HG03039 (cell line): ENCODE data around the gene C11orf97.
"Not testable (repeated sequence)": the region's sequence is repeated elsewhere in the genome, so short reads cannot be mapped to it uniquely, and the experiment has no call there.

Experiments
- ATAC-seq: cut with Tn5 transposase; IDR thresholded peaks from one replicate; pipeline ENCODE4 v1.9.1; 2021; ENCODE audit warnings: mild to moderate bottlenecking, moderate library complexity; ENCODE audit not compliant: unreplicated experiment

The C11orf97 gene

GRCh38 chr11:94555752-94556329 is 43.6 kb downstream of the C11orf97 start:
- ATAC-seq = not testable (repeated sequence)

GRCh38 chr11:94557421-94557820 is 45.2 kb downstream of the C11orf97 start:
- ATAC-seq = no peak

DNA sequence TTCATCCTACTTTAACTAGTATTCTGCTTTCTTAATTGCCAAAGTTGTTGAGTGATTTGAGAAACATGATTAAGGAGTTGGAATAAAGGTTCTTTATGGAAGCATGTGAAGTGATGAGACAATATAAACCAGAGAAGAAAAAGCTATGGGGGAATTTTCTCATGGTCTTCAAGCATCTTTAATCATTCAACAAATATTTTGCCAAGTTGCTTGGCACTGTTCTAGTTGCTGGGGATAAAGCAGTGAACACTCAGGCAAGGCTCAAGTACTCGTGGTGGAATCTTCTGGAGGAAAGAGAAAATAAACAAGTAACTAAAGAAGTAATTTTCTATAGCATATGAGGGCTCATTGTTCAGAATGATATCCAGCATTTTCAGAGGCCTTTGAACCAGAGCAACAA is 45.7 kb downstream of the C11orf97 start:
- ATAC-seq = no peak

GRCh38 chr11:94558468-94558867 is 46.2 kb downstream of the C11orf97 start:
- no peak for ATAC-seq

DNA sequence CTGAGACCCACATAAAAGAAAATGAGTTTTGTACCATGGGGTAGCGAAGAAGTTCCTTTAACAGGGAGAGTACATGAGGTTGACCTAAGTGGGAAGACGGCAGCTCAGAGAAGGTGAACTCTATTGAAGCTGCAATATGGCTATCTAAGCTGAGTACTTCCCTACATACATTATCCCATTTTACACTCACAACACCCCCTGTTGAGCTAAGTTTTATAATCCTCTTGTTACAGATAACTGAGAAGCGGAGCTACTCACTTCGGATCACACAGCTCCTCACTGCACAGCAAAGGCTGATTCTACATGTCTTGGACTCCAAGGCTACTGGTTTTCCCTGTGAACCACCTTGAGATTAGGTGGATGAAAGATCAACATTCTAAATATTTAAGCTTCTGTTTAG is 46.7 kb downstream of the C11orf97 start:
- no peak for ATAC-seq

GRCh38 chr11:94559361-94559760 is 47.1 kb downstream of the C11orf97 start:
- no peak for ATAC-seq

DNA sequence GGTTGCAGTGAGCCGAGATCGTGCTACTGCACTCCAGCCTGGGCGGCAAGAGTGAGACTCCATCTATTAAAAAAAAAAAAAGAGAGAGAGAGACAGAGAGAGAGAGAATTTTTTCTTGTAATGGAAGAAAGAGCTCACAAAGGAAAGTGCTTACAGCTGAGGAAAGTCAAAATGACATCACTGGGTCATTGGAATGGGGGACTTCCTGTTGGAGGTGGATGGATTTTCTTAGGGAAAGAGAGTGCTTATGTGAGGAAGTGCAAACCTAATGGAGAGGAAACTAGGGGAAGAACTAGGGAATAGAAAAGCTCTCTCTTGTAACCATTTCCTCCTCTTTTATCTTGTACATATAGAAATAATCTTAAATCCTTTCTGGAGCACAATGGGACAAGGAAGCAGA is 48.6 kb downstream of the C11orf97 start:
- no peak for ATAC-seq

GRCh38 chr11:94563176-94563847 is 51.1 kb downstream of the C11orf97 start:
- ATAC-seq = no peak

DNA sequence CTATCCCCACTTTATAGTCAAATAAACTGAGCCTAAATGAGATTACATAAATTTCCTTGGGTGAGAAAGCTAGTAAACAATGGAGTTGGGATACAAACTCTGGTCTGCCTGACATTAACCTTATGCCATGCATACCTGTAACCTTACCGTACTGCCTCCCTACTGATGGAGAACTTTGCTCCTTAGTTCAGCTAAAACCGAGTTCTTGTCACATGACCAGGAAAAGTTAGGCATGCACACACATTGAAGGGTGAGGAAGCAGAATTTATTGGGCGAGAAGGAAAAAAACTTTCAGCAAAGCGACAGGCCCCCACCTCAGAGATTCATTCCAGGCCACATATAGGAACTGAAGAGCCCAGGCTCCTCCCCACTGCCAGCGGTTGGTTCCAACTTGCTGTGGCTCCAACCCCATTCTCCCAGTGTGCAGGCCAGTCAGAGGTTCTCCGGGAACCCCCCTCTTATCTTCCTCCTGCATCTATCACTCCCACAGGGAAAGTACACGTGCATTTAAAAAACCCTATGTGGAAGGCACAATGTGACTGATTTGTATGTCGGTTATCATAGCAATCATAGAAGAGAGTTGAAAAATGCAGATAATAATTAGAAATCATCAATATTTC is 51.7 kb downstream of the C11orf97 start:
- ATAC-seq = no peak

- ATAC-seq = no peak
Measured at GRCh38 chr11:94567181-94567670, 55.0 kb downstream of the C11orf97 start, which contains the start of gene PIWIL4. Gene PIWIL4, plus strand, starts transcription at chr11:94567368. Its CDS starts 151 bp downstream, at chr11:94567519.

DNA sequence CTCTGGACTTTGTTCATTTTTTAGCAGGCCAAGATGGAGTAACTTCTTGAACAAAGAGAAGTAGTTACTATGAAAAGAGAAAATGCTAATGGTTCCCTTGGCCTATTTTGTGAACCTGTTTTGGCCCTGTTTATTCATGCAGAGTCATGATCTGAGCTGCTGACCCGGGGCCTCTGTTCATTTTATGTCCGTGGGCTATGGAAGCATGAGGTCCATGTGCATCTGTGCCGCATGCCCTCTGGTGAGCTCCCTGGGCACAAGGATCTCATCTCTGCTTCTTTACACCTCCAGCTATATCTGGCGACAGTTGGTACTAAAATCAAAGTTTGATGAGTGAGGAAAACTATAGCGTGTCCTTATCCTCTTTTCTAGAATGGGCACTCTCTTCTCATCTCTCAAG is 55.9 kb downstream of the C11orf97 start:
- ATAC-seq = no peak

GRCh38 chr11:94568717-94569116 is 56.5 kb downstream of the C11orf97 start:
- ATAC-seq = no peak

GRCh38 chr11:94572975-94573374 is 60.7 kb downstream of the C11orf97 start:
- ATAC-seq = not testable (repeated sequence)

DNA sequence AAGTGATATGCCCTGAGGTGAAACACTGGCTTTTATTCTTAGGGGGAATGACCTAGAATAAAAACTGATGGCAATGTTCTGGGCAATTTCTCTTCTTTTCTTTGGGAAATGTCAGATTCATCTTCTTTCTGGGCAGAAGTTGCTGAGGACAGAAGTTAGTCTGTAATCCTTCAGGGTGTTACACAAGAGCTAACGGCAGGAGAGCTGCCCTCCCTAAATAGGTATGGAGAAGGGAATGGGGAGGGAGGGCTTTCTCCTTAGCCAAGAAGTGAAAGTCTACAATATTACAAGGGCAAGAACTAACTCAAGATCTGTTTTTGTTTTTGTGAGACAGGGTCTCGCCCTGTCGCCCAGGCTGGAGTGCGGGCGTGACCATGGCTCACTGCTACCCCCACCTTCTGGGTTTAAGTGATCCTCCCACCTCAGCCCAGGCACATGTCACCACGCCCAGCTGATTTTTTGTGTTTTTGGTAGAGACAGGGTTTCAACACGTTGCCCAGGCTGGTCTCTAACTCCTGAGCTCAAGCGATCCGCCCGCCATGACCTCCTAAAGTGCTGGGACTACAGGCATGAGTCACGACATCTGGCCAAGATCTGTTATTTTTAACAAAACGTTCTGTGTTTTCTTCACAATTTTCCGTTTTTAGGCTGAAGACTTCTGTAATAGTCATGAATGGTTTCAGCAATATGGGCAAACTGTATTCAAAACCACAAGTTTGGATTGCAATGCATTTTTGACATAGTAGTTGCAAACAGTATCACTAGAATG is 62.1 kb downstream of the C11orf97 start:
- no peak for ATAC-seq

DNA sequence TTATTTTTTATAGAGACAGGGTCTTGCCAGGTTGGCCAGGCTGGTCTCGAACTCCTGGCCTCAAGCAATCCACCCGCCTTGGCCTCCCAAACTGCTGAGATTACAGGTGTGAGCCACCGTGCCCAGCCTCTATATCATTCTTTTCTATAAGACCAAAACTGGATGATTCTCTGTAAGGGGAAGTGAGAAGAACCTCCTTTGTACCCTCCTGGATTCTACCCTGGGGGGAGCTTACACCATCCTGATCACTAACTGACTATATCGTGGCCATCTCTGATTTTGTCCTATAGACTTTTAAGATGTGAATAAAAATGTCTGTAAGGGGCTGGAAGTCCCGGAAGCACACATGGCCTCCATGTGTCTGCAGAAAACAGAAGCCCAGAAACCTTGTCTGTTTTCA is 64.0 kb downstream of the C11orf97 start:
- no peak for ATAC-seq

DNA sequence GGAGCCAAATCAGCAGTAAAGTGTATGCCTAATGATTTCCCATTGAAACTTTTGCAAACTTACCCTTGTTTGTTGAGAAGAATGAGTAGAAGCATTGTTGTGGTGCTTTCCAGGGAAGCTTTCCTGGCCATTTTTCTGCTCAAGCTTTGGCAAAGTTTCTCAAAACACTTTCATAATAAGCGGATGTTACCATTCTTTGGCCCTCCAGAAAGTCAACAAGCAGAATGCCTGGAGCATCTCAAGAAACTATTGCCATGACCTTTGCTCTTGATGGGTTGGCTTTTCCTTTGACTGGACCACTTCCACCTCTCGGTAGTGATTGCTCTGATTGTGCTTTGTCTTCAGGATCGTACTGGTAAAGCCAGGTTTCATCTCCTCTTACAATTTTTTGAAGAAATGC is 65.6 kb downstream of the C11orf97 start:
- no peak for ATAC-seq
